ENCODE measurements around the gene GTF3C2.

DNA sequence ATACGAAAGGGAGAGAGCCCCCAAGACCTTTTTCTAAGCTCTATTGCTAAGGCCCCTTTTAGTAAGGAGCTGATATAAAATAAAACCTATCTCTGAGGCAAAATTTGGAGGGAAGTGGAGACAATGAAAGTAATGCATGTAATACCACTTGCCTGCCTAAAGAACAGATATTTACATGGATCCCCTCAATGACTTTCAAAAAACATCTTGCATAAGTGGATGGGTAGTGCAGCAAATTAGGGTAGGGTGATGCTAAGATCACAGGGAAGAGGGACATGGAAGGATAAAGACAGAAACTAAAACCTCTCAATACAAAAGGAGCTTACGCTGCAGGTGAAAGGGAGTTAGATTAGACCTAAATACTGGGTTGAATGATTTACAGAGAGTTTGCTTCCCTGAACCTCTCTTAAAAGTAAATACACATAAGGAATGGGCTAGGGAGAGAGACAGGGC, 22.8 kb upstream of the GTF3C2 start:
- TF ChIP-seq EP300 (IDR thresholded peaks at IDR 0.05) (no peak), POLR2A (IDR thresholded peaks at IDR 0.05) (no peak)
- TF ChIP-seq, protein P1, sequence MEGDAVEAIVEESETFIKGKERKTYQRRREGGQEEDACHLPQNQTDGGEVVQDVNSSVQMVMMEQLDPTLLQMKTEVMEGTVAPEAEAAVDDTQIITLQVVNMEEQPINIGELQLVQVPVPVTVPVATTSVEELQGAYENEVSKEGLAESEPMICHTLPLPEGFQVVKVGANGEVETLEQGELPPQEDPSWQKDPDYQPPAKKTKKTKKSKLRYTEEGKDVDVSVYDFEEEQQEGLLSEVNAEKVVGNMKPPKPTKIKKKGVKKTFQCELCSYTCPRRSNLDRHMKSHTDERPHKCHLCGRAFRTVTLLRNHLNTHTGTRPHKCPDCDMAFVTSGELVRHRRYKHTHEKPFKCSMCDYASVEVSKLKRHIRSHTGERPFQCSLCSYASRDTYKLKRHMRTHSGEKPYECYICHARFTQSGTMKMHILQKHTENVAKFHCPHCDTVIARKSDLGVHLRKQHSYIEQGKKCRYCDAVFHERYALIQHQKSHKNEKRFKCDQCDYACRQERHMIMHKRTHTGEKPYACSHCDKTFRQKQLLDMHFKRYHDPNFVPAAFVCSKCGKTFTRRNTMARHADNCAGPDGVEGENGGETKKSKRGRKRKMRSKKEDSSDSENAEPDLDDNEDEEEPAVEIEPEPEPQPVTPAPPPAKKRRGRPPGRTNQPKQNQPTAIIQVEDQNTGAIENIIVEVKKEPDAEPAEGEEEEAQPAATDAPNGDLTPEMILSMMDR (IDR thresholded peaks at IDR 0.05): no peak
